Measurements from ENCODE around the gene HOXA3. TPM values are rescaled to one million over a fixed set of nuclear protein-coding genes. Genes with fewer than 3 reads are reported as not detected.
A peak's percentile ranks its signal among the peaks of the same experiment; 100 is the strongest.

HOXA3 gene
- total RNA-seq, 1 donor from 2014 or later = 4.9 TPM

- DNase-seq = no peak
These were observed 2.8 kb upstream of the HOXA3 start for GRCh38 chr7:27154901-27155815.

- no peak for DNase-seq
These were observed 2.0 kb upstream of the HOXA3 start for GRCh38 chr7:27154369-27154768.

- DNase-seq = no peak
These were observed 1.1 kb upstream of the HOXA3 start for GRCh38 chr7:27153526-27153925.

- no peak for DNase-seq
These were observed 546 bp upstream of the HOXA3 start for GRCh38 chr7:27152816-27153442.

- no peak for DNase-seq
These were observed 947 bp downstream of the HOXA3 start for GRCh38 chr7:27151341-27151930.

GRCh38 chr7:27150568-27151340 is 1.6 kb downstream of the HOXA3 start:
- peak; percentile 73 for DNase-seq

GRCh38 chr7:27149842-27150567 is 2.4 kb downstream of the HOXA3 start:
- no peak for DNase-seq

GRCh38 chr7:27148756-27149641 is 3.4 kb downstream of the HOXA3 start:
- no peak for DNase-seq

GRCh38 chr7:27148031-27148755 is 4.2 kb downstream of the HOXA3 start:
- no peak for DNase-seq

GRCh38 chr7:27147199-27148030 is 5.0 kb downstream of the HOXA3 start, which contains the start of gene HOXA6:
Gene HOXA6 (minus strand): TSS chr7:27147774. CDS start chr7:27147749, 25 bp downstream.
- DNase-seq = no peak

- DNase-seq = no peak
These were observed 5.7 kb downstream of the HOXA3 start for GRCh38 chr7:27146491-27147198.

- DNase-seq = no peak
These were observed 6.4 kb downstream of the HOXA3 start for GRCh38 chr7:27145914-27146412.

- DNase-seq = no peak
These were observed 7.0 kb downstream of the HOXA3 start for GRCh38 chr7:27145165-27145913.

- DNase-seq = no peak
These were observed 7.6 kb downstream of the HOXA3 start for GRCh38 chr7:27144781-27145164.

- DNase-seq = no peak
These were observed 8.2 kb downstream of the HOXA3 start for GRCh38 chr7:27143950-27144780.

Measured in skin of body (tissue), 2 donors.